CD14-positive monocyte (primary cell): Measurements from ENCODE around the gene HOXD13. TPM values are rescaled to one million over a fixed set of nuclear protein-coding genes. Genes with fewer than 3 reads are reported as not detected.

ENCODE experiments used
- DNase-seq, 3 donors: peaks; one replicate each; pipeline ENCODE4 v3.0.0-alpha.2; 2011 to 2022
- H2AFZ ChIP-seq: 2 replicates; pipeline ENCODE4 v1.6.0; 2012; ENCODE audit warnings: mild to moderate bottlenecking, low read depth, low read length, inconsistent platforms; ENCODE audit not compliant: insufficient read depth, poor library complexity, severe bottlenecking
- H3K27ac ChIP-seq, 2 donors: 1 replicate in 1 of 2; 2 replicates in 1 of 2; pipeline ENCODE4 v1.5.1; 2012 to 2013; ENCODE audit warnings: low read length in 2 of 2, control low read depth in 1 of 2, inconsistent platforms in 1 of 2, low read depth in 1 of 2, mild to moderate bottlenecking in 1 of 2
- H3K27me3 ChIP-seq, 2 donors: one replicate each; pipeline versions ENCODE4 v1.6.0 to v1.6.1; 2011 to 2013; ENCODE audit warnings: low read length in 2 of 2; ENCODE audit not compliant: control insufficient read depth in 2 of 2, insufficient read depth in 2 of 2
- H3K36me3 ChIP-seq, 2 donors: replicated peaks in 1 of 2; 1 replicate in 1 of 2; 2 replicates in 1 of 2; pipeline versions ENCODE4 v1.5.1 to v1.6.1; 2012 to 2013; ENCODE audit warnings: low read length in 2 of 2, control low read depth in 1 of 2, inconsistent platforms in 1 of 2, mild to moderate bottlenecking in 1 of 2; ENCODE audit not compliant: insufficient read depth in 2 of 2, control insufficient read depth in 1 of 2
- H3K4me1 ChIP-seq, 2 donors: 1 replicate in 1 of 2; 2 replicates in 1 of 2; pipeline versions ENCODE4 v1.5.1 to v1.6.1; 2012 to 2013; ENCODE audit warnings: low read length in 2 of 2, control low read depth in 1 of 2, inconsistent platforms in 1 of 2, mild to moderate bottlenecking in 1 of 2, moderate library complexity in 1 of 2; ENCODE audit not compliant: insufficient read depth in 2 of 2, control insufficient read depth in 1 of 2
- H3K4me2 ChIP-seq: replicated peaks from 2 replicates; pipeline ENCODE3; 2012; ENCODE audit warnings: low read length, moderate library complexity, mild to moderate bottlenecking; ENCODE audit not compliant: poor library complexity, severe bottlenecking; ENCODE audit errors: extremely low read depth
- H3K4me3 ChIP-seq, 3 experiments: fragments of 200-600 bp in 1 of 3; sonication (generic) in 1 of 3; replicated peaks in 1 of 3; 1 replicate in 2 of 3; 2 replicates in 1 of 3; pipeline ENCODE4 v1.5.1; 2011 to 2013; ENCODE audit warnings: low read length in 3 of 3, mild to moderate bottlenecking in 3 of 3, control low read depth in 2 of 3, low read depth in 2 of 3, inconsistent platforms in 1 of 3, moderate library complexity in 1 of 3
- H3K79me2 ChIP-seq: 2 replicates; pipeline ENCODE4 v1.6.0; 2012; ENCODE audit warnings: mild to moderate bottlenecking, control low read depth, inconsistent platforms, low read length, moderate library complexity; ENCODE audit not compliant: insufficient read depth
- H3K9ac ChIP-seq: 2 replicates; pipeline ENCODE4 v1.6.0; 2017; ENCODE audit warnings: low read length, mild to moderate bottlenecking; ENCODE audit not compliant: insufficient read depth, poor library complexity, severe bottlenecking
- H3K9me3 ChIP-seq, 2 donors: replicated peaks in 1 of 2; 1 replicate in 1 of 2; 2 replicates in 1 of 2; pipeline versions ENCODE4 v1.5.1 to v1.6.1; 2012 to 2013; ENCODE audit warnings: low read length in 2 of 2, control low read depth in 1 of 2; ENCODE audit not compliant: control insufficient read depth in 1 of 2, insufficient read depth in 1 of 2
- H4K20me1 ChIP-seq: 2 replicates; pipeline ENCODE4 v1.6.0; 2012; ENCODE audit warnings: mild to moderate bottlenecking, low read length, control low read depth, moderate library complexity; ENCODE audit not compliant: insufficient read depth
- H3K27ac Mint-ChIP-seq, 7 donors: one replicate each; pipeline ENCODE4 v1.8.0; 2020; ENCODE audit warnings: mild to moderate bottlenecking in 7 of 7, mixed read lengths in 7 of 7, moderate library complexity in 6 of 7, inconsistent platforms in 2 of 7
- H3K27me3 Mint-ChIP-seq, 3 donors: one replicate each; pipeline ENCODE4 v1.8.0; 2021 to 2022; ENCODE audit warnings: low read depth in 3 of 3, mild to moderate bottlenecking in 3 of 3, mixed read lengths in 3 of 3, moderate library complexity in 3 of 3, inconsistent platforms in 1 of 3
- H3K36me3 Mint-ChIP-seq, 2 donors: one replicate each; pipeline ENCODE4 v1.8.0; 2020; ENCODE audit warnings: mixed read lengths in 2 of 2, inconsistent platforms in 1 of 2, mild to moderate bottlenecking in 1 of 2
- H3K4me1 Mint-ChIP-seq: one replicate; pipeline ENCODE4 v1.8.0; 2020; ENCODE audit warnings: mild to moderate bottlenecking, mixed read lengths
- H3K4me3 Mint-ChIP-seq, 2 donors: one replicate each; pipeline ENCODE4 v1.8.0; 2020; ENCODE audit warnings: mild to moderate bottlenecking in 2 of 2, mixed read lengths in 2 of 2, moderate library complexity in 1 of 2
- H3K9me3 Mint-ChIP-seq, 7 donors: one replicate each; pipeline ENCODE4 v1.8.0; 2020 to 2022; ENCODE audit warnings: mixed read lengths in 7 of 7, mild to moderate bottlenecking in 6 of 7, moderate library complexity in 6 of 7, inconsistent platforms in 2 of 7
- CTCF ChIP-seq: fragments of 200-600 bp; IDR thresholded peaks from one replicate; pipeline ENCODE4 v1.8.0; 2022; ENCODE audit warnings: antibody characterized with exemption, mild to moderate bottlenecking
- WGBS: methylation state at CpG from one replicate; pipeline ENCODE4 v1.1.5; 2013; ENCODE audit warnings: missing lambda C conversion rate; ENCODE audit not compliant: insufficient coverage; 5-methylcytosine and 5-hydroxymethylcytosine counted together
- intact Hi-C, 2 donors: fragments of 100-400 bp; cut with micrococcal nuclease; formaldehyde crosslinking; loops; one replicate each; pipeline versions ENCODE4 v1.15.0 to v1.15.1; 2023
- polyA plus RNA-seq, 3 donors: library from polyadenylated mRNA; depleted of rRNA in 1 of 3; unstranded in 2 of 3; stranded (reverse) in 1 of 3; fragments of 300-500 nt in 2 of 3; fragments of >200 nt in 1 of 3; fragmentation: Illumina TruSeq in 2 of 3; gene quantifications; 1 replicate in 2 of 3; 2 replicates in 1 of 3; pipeline ENCODE4 v1.2.3, GENCODE V29; 2012 to 2021

Gene HOXD13
- polyA plus RNA-seq, 3 donors = not detected

- Mint-ChIP-seq H3K4me1 (peaks cover 23% of the 10 kb centered on the region), H3K27me3 (peaks cover 98 to 99% (median 99%) of the 10 kb centered on the region in 3 donors), H3K27ac (no peak overlapping the region), H3K9me3 (peaks cover 0 to 34% (median 18%) of the 10 kb centered on the region in 7 donors), H3K36me3 (peaks cover 0 to 5% of the 10 kb centered on the region in 2 donors), H3K4me3 (peak overlapping the region in 1 of 2 donors; percentile 97)
- DNase-seq = no peak
- H3K9ac ChIP-seq = no peak overlapping the region
- TF ChIP-seq CTCF = no peak
- H3K27ac ChIP-seq = no peak overlapping the region
- H3K36me3 ChIP-seq = no peaks in the 10 kb centered on the region
- H4K20me1 ChIP-seq = no peaks in the 10 kb centered on the region
- peaks cover 96 to 100% of the 10 kb centered on the region in 2 donors for H3K27me3 ChIP-seq
- peaks cover 12 to 16% of the 10 kb centered on the region in 2 donors for H3K4me1 ChIP-seq
- H3K9me3 ChIP-seq = peaks cover 0 to 82% of the 10 kb centered on the region in 2 donors
- no peaks in the 10 kb centered on the region for H3K79me2 ChIP-seq
- 5% methylated on average over 31 of the region's 35 CpGs for WGBS
- H2AFZ ChIP-seq = no peak overlapping the region
- H3K4me3 ChIP-seq = no peak overlapping the region
- intact Hi-C loops = loop anchor here (5.0 to 10.0 kb wide), 4 partner anchors 414 to 1764 kb away; partner anchors contain the start of gene SP9 (in 1 of the 2)
- H3K4me2 ChIP-seq = no peak overlapping the region
These were observed 6.0 kb downstream of the HOXD13 start for GRCh38 chr2:176098366-176099158.

- 8% methylated on average over 30 of the region's 30 CpGs for WGBS
- Mint-ChIP-seq H3K36me3 (peaks cover 0 to 3% of the 10 kb centered on the region in 2 donors), H3K27me3 (peaks cover 98 to 99% (median 99%) of the 10 kb centered on the region in 3 donors), H3K4me1 (peaks cover 27% of the 10 kb centered on the region), H3K4me3 (peak overlapping the region in 1 of 2 donors; percentile 97), H3K27ac (no peak overlapping the region), H3K9me3 (peaks cover 0 to 35% (median 16%) of the 10 kb centered on the region in 7 donors)
- H2AFZ ChIP-seq = no peak overlapping the region
- H3K4me2 ChIP-seq = no peak overlapping the region
- no peaks in the 10 kb centered on the region for H3K36me3 ChIP-seq
- H3K4me3 ChIP-seq = no peak overlapping the region
- H3K4me1 ChIP-seq = peaks cover 12 to 15% of the 10 kb centered on the region in 2 donors
- H3K9ac ChIP-seq = no peak overlapping the region
- intact Hi-C loops = loop anchor here (5.0 to 10.0 kb wide), 4 partner anchors 414 to 1764 kb away; partner anchors contain the start of gene SP9 (in 1 of the 2)
- H3K27me3 ChIP-seq = peaks cover 96 to 100% of the 10 kb centered on the region in 2 donors
- H3K9me3 ChIP-seq = peaks cover 0 to 77% of the 10 kb centered on the region in 2 donors
- H3K79me2 ChIP-seq = no peaks in the 10 kb centered on the region
- no peak for DNase-seq
- TF ChIP-seq CTCF = no peak
- H4K20me1 ChIP-seq = no peaks in the 10 kb centered on the region
- H3K27ac ChIP-seq = no peak overlapping the region
These were observed 6.7 kb downstream of the HOXD13 start for GRCh38 chr2:176099159-176099727.
